Glutamatergic neuron (in vitro differentiated cells): ENCODE results near the gene STK39. TPM values are rescaled to one million over a fixed set of nuclear protein-coding genes. Genes with fewer than 3 reads are reported as not detected.

ENCODE experiments used
- DNase-seq: peaks from one replicate; pipeline ENCODE4 v3.0.0; 2022
- H3K27ac Mint-ChIP-seq: one replicate; pipeline ENCODE4 v1.8.0; 2020; ENCODE audit warnings: mild to moderate bottlenecking, mixed read lengths, inconsistent platforms; ENCODE audit not compliant: unreplicated experiment
- H3K27me3 Mint-ChIP-seq: one replicate; pipeline ENCODE4 v1.8.0; 2020; ENCODE audit warnings: mild to moderate bottlenecking, moderate library complexity, mixed read lengths, inconsistent platforms; ENCODE audit not compliant: unreplicated experiment
- H3K36me3 Mint-ChIP-seq: one replicate; pipeline ENCODE4 v1.8.0; 2020; ENCODE audit warnings: mild to moderate bottlenecking, mixed read lengths, inconsistent platforms; ENCODE audit not compliant: unreplicated experiment
- H3K4me1 Mint-ChIP-seq: one replicate; pipeline ENCODE4 v1.8.0; 2020; ENCODE audit warnings: mild to moderate bottlenecking, low read depth, mixed read lengths, inconsistent platforms; ENCODE audit not compliant: unreplicated experiment
- H3K4me3 Mint-ChIP-seq: one replicate; pipeline ENCODE4 v1.8.0; 2020; ENCODE audit warnings: mild to moderate bottlenecking, mixed read lengths, inconsistent platforms; ENCODE audit not compliant: unreplicated experiment
- H3K9me3 Mint-ChIP-seq: one replicate; pipeline ENCODE4 v1.8.0; 2020; ENCODE audit warnings: mild to moderate bottlenecking, moderate library complexity, mixed read lengths, inconsistent platforms; ENCODE audit not compliant: unreplicated experiment
- CTCF ChIP-seq: fragments of 200-600 bp; sonication (generic); IDR thresholded peaks from one replicate; pipeline ENCODE4 v1.5.0; 2021; ENCODE audit not compliant: partially characterized antibody, unreplicated experiment
- total RNA-seq: library from RNA; stranded (reverse); fragmentation: NEBNext Ultra II Directional; extraction: Animal tissue kit (Norgen Biotek cat#: 25700); gene quantifications from one replicate; pipeline ENCODE4 v1.2.1, GENCODE V29; 2021; ENCODE audit not compliant: unreplicated experiment

Gene STK39
- total RNA-seq, 1 donor from 2014 or later: 35.9 TPM

- no peaks in the 10 kb centered on the region for H3K27me3 Mint-ChIP-seq
- H3K4me3 Mint-ChIP-seq: no peak overlapping the region
- TF ChIP-seq CTCF: no peak
- peaks cover 7% of the 10 kb centered on the region for H3K36me3 Mint-ChIP-seq
- peak overlapping the region; percentile 56 for H3K27ac Mint-ChIP-seq
- H3K4me1 Mint-ChIP-seq: peaks cover 19% of the 10 kb centered on the region
- DNase-seq: no peak
- H3K9me3 Mint-ChIP-seq: no peaks in the 10 kb centered on the region
Measured at GRCh38 chr2:168178520-168179324, 68.7 kb downstream of the STK39 start.

- peaks cover 25% of the 10 kb centered on the region for H3K4me1 Mint-ChIP-seq
- H3K27ac Mint-ChIP-seq: no peak overlapping the region
- no peak overlapping the region for H3K4me3 Mint-ChIP-seq
- no peaks in the 10 kb centered on the region for H3K27me3 Mint-ChIP-seq
- no peak for TF ChIP-seq CTCF
- no peaks in the 10 kb centered on the region for H3K9me3 Mint-ChIP-seq
- peaks cover under 1% of the 10 kb centered on the region for H3K36me3 Mint-ChIP-seq
- DNase-seq: no peak
Measured at GRCh38 chr2:168176402-168176801, 71.0 kb downstream of the STK39 start.

GRCh38 chr2:168175469-168175868 is 71.9 kb downstream of the STK39 start:
- H3K27ac Mint-ChIP-seq: no peak overlapping the region
- no peaks in the 10 kb centered on the region for H3K9me3 Mint-ChIP-seq
- no peak for DNase-seq
- no peak overlapping the region for H3K4me3 Mint-ChIP-seq
- no peaks in the 10 kb centered on the region for H3K36me3 Mint-ChIP-seq
- peaks cover 27% of the 10 kb centered on the region for H3K4me1 Mint-ChIP-seq
- TF ChIP-seq CTCF: no peak
- no peaks in the 10 kb centered on the region for H3K27me3 Mint-ChIP-seq

- no peaks in the 10 kb centered on the region for H3K27me3 Mint-ChIP-seq
- no peak overlapping the region for H3K27ac Mint-ChIP-seq
- TF ChIP-seq CTCF: no peak
- no peak overlapping the region for H3K4me3 Mint-ChIP-seq
- H3K4me1 Mint-ChIP-seq: peaks cover 33% of the 10 kb centered on the region
- no peaks in the 10 kb centered on the region for H3K36me3 Mint-ChIP-seq
- H3K9me3 Mint-ChIP-seq: no peaks in the 10 kb centered on the region
- no peak for DNase-seq
Measured at GRCh38 chr2:168174756-168175155, 72.6 kb downstream of the STK39 start.

- DNase-seq: no peak
- Mint-ChIP-seq H3K4me1 (peaks cover 34% of the 10 kb centered on the region), H3K9me3 (no peaks in the 10 kb centered on the region), H3K36me3 (no peaks in the 10 kb centered on the region), H3K27me3 (no peaks in the 10 kb centered on the region), H3K4me3 (no peak overlapping the region), H3K27ac (no peak overlapping the region)
- TF ChIP-seq CTCF: no peak
Measured at GRCh38 chr2:168172071-168172470, 75.3 kb downstream of the STK39 start.
